ENCODE results near the gene SCAPER.

DNA sequence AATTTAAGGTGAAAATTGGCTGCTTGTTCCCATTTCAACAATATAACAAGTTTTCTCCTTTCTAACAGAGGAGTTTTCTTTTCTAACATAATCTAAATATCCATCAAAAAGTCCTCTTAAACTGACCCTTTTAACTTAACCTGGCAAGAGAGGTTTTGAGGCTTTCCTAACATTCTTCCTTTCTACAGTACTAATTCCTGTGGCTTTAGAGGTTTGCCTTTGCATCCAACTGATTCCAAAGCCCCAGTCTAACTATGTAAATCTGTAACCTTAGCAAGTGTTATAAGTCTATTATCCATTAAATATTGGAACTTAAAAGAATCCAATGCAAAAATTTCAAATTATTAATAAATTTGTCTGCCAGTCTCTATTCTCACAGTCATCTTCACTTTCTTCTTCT is 434.4 kb downstream of the SCAPER start:
- TF ChIP-seq, protein P1, sequence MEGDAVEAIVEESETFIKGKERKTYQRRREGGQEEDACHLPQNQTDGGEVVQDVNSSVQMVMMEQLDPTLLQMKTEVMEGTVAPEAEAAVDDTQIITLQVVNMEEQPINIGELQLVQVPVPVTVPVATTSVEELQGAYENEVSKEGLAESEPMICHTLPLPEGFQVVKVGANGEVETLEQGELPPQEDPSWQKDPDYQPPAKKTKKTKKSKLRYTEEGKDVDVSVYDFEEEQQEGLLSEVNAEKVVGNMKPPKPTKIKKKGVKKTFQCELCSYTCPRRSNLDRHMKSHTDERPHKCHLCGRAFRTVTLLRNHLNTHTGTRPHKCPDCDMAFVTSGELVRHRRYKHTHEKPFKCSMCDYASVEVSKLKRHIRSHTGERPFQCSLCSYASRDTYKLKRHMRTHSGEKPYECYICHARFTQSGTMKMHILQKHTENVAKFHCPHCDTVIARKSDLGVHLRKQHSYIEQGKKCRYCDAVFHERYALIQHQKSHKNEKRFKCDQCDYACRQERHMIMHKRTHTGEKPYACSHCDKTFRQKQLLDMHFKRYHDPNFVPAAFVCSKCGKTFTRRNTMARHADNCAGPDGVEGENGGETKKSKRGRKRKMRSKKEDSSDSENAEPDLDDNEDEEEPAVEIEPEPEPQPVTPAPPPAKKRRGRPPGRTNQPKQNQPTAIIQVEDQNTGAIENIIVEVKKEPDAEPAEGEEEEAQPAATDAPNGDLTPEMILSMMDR (IDR thresholded peaks at IDR 0.05), result no peak
- no peak for TF ChIP-seq SIN3A (IDR thresholded peaks at IDR 0.05; ENCODE audit: borderline replicate concordance, insufficient read depth, low read depth, low read length)
- TF ChIP-seq POLR2AphosphoS5 (IDR thresholded peaks at IDR 0.05; ENCODE audit: low read depth, low read length), result no peak
- TF ChIP-seq, protein P2, sequence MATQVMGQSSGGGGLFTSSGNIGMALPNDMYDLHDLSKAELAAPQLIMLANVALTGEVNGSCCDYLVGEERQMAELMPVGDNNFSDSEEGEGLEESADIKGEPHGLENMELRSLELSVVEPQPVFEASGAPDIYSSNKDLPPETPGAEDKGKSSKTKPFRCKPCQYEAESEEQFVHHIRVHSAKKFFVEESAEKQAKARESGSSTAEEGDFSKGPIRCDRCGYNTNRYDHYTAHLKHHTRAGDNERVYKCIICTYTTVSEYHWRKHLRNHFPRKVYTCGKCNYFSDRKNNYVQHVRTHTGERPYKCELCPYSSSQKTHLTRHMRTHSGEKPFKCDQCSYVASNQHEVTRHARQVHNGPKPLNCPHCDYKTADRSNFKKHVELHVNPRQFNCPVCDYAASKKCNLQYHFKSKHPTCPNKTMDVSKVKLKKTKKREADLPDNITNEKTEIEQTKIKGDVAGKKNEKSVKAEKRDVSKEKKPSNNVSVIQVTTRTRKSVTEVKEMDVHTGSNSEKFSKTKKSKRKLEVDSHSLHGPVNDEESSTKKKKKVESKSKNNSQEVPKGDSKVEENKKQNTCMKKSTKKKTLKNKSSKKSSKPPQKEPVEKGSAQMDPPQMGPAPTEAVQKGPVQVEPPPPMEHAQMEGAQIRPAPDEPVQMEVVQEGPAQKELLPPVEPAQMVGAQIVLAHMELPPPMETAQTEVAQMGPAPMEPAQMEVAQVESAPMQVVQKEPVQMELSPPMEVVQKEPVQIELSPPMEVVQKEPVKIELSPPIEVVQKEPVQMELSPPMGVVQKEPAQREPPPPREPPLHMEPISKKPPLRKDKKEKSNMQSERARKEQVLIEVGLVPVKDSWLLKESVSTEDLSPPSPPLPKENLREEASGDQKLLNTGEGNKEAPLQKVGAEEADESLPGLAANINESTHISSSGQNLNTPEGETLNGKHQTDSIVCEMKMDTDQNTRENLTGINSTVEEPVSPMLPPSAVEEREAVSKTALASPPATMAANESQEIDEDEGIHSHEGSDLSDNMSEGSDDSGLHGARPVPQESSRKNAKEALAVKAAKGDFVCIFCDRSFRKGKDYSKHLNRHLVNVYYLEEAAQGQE (IDR thresholded peaks at IDR 0.05; ENCODE audit: insufficient read depth in 1 of 2, low read depth in 2 of 2, low read length in 1 of 2), result no peak
- no peak for TF ChIP-seq TCF7L2 (IDR thresholded peaks at IDR 0.05; ENCODE audit: low read depth, low read length)
